ENCODE results near the gene CHIC2.

DNA sequence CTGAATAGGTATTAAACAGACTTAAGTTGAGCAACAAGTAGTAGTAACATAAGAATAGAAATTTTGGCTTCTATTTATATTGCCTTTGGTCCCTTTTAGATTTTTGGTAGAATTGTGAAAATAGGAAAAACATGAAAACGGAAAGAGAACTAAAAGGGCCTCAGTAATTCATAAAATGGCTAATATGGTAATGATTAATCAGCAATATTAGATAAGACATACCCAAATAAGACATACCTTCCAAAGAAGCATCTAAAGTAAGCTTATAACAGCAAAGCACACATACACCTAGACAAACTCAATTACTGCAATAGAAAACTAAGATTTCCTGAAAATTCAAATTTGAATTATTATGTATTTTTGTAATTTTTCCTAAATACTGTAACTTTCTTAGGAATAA, 46.4 kb downstream of the CHIC2 start:
- TF ChIP-seq, protein P1, sequence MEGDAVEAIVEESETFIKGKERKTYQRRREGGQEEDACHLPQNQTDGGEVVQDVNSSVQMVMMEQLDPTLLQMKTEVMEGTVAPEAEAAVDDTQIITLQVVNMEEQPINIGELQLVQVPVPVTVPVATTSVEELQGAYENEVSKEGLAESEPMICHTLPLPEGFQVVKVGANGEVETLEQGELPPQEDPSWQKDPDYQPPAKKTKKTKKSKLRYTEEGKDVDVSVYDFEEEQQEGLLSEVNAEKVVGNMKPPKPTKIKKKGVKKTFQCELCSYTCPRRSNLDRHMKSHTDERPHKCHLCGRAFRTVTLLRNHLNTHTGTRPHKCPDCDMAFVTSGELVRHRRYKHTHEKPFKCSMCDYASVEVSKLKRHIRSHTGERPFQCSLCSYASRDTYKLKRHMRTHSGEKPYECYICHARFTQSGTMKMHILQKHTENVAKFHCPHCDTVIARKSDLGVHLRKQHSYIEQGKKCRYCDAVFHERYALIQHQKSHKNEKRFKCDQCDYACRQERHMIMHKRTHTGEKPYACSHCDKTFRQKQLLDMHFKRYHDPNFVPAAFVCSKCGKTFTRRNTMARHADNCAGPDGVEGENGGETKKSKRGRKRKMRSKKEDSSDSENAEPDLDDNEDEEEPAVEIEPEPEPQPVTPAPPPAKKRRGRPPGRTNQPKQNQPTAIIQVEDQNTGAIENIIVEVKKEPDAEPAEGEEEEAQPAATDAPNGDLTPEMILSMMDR (IDR thresholded peaks at IDR 0.05; ENCODE audit: borderline replicate concordance, extremely low read depth, low read length, poor library complexity, severe bottlenecking): no peak
- no peak for TF ChIP-seq EZH2 (IDR thresholded peaks at IDR 0.05; ENCODE audit: borderline replicate concordance, low read depth, low read length, severe bottlenecking)
